ENCODE data around the gene ABLIM3. TPM values are rescaled to one million over a fixed set of nuclear protein-coding genes. Genes with fewer than 3 reads are reported as not detected.

Gene ABLIM3
- total and polyA plus RNA-seq, 2 of the 13 experiments (the other 11 are each of a cell fraction or from before 2014, with no cell fraction given): 0.53 to 6.3 TPM

- BruUV-seq (replicated peaks): no TSS peak
- Histone ChIP-seq H3K79me2 (ENCODE audit: insufficient read depth, low read length) (no peaks in the 10 kb centered on the region), H3K9me3 (ENCODE audit: low read length) (no peaks in the 10 kb centered on the region), H3K9ac (ENCODE audit: insufficient read depth, low read depth, low read length) (no peak overlapping the region), H3K27me3 (ENCODE audit: control insufficient read depth in 1 of 2, insufficient read depth in 2 of 2, low read length in 2 of 2) (no peaks in the 10 kb centered on the region), H2AFZ (ENCODE audit: low read length) (no peak overlapping the region), H3K4me3 (replicated peaks in 1 of 3; ENCODE audit: insufficient read depth in 1 of 3, low read depth in 2 of 3, low read length in 3 of 3) (no peak overlapping the region), H3K4me1 (ENCODE audit: insufficient read depth, low read length) (no peaks in the 10 kb centered on the region), H4K20me1 (ENCODE audit: insufficient read depth, low read length) (no peaks in the 10 kb centered on the region), H3K36me3 (replicated peaks in 1 of 2; ENCODE audit: control insufficient read depth in 1 of 2, insufficient read depth in 2 of 2, low read length in 2 of 2) (no peaks in the 10 kb centered on the region), H3K4me2 (ENCODE audit: low read depth, low read length) (no peak overlapping the region), H3K27ac (ENCODE audit: extremely low read length, insufficient read depth, low read length) (no peak overlapping the region)
- TF ChIP-seq ASH2L (IDR thresholded peaks at IDR 0.05; ENCODE audit: insufficient read length, low read depth, low read length): no peak
- TF ChIP-seq HOXA5 (CRISPR knock-in tag; IDR thresholded peaks at IDR 0.05): no peak
- TF ChIP-seq CEBPZ (IDR thresholded peaks at IDR 0.05; ENCODE audit: low read length): no peak
- no peak for TF ChIP-seq MTF1 (CRISPR knock-in tag; IDR thresholded peaks at IDR 0.05)
- TF ChIP-seq ZNF816 (CRISPR knock-in tag; IDR thresholded peaks at IDR 0.05; ENCODE audit: borderline replicate concordance): no peak
- no peak for TF ChIP-seq FOXC1 (CRISPR knock-in tag; IDR thresholded peaks at IDR 0.05; ENCODE audit: borderline replicate concordance)
- TF ChIP-seq CBX1 (IDR thresholded peaks at IDR 0.05; ENCODE audit: low read depth): no peak
- no peak for TF ChIP-seq ZNF652 (CRISPR knock-in tag; IDR thresholded peaks at IDR 0.05; ENCODE audit: borderline replicate concordance, low read depth)
- no peak for TF ChIP-seq RFXANK (CRISPR knock-in tag; IDR thresholded peaks at IDR 0.05)
- no peak for TF ChIP-seq ZNF180 (CRISPR knock-in tag; IDR thresholded peaks at IDR 0.05; ENCODE audit: borderline replicate concordance, low read depth)
- no peak for TF ChIP-seq MAX (IDR thresholded peaks at IDR 0.05)
- CTCF ChIA-PET (ENCODE audit: low intra/inter-chr PET ratio, low total read pairs): no interaction called here
- ATAC-seq: no peak
- DNase-seq (ENCODE audit: low spot score): no peak
- FAIRE-seq: no peak
- in situ Hi-C loops (cut with HindIII; ENCODE audit: extremely low pct_ligation_motif_present, low pct_unique_long_range_greater_than_20kb): no loop called here
- intact Hi-C loops (cut with micrococcal nuclease; ENCODE audit: unreplicated experiment): no loop called here
- WGBS (ENCODE audit: low lambda C conversion rate): 44% methylated on average over 4 of the region's 4 CpGs
- POLR2A ChIA-PET: no interaction called here
Measured at GRCh38 chr5:149251546-149251945, 110.3 kb downstream of the ABLIM3 start.
